GM18502 (cell line): ENCODE results near the gene RGP1.
A peak's percentile ranks its signal among the peaks of the same experiment; 100 is the strongest.

Experiments
- ATAC-seq: cut with Tn5 transposase; IDR thresholded peaks from one replicate; pipeline ENCODE4 v1.9.1; 2021; ENCODE audit warnings: mild to moderate bottlenecking; ENCODE audit not compliant: unreplicated experiment, poor library complexity

Gene RGP1

GRCh38 chr9:35740243-35740642 lies 8.8 kb upstream of the RGP1 start:
- ATAC-seq, result no peak

- no peak for ATAC-seq
Measured at GRCh38 chr9:35741740-35742139, 7.3 kb upstream of the RGP1 start.

GRCh38 chr9:35743452-35743851 lies 5.6 kb upstream of the RGP1 start:
- no peak for ATAC-seq

- ATAC-seq, result no peak
Measured at GRCh38 chr9:35743880-35744518, 5.1 kb upstream of the RGP1 start.

DNA sequence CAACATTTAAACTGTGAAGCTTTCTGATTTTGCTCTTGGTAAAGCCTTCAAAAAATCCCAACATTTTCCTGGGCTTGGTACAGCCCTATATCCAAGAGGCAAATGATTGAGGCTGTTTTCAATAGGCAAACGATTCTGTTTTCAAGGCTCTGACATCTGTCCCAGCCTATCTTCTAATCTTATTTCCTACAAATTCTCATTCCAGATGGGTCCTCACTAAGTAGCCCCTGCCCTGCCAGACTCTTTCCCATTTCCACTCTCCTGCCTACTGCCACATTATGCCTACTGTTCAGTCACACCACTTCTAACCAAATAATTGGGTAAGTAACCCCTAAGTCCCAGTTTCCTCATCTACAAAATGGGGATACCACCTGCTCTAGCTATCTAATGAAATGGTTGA lies 3.5 kb upstream of the RGP1 start:
- no peak for ATAC-seq

DNA sequence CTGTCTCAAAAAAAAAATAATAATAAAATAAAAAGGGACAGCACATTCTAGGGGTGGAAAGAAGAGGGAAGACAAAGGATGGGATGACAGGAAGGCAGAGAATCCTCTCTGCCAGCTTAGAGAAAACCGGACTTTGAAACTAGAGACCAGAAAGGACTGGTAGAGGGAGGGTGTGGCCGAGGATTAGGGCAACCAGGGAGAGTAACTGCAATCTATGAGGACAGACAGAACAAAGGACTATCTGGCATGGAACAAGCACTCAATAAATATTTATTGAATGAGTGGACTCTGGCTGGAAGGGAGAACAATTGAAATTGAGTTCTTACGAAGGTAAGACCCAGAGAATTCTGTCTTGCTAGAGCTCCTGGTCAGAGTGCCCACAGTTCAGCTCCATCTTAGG lies 2.5 kb upstream of the RGP1 start:
- no peak for ATAC-seq

DNA sequence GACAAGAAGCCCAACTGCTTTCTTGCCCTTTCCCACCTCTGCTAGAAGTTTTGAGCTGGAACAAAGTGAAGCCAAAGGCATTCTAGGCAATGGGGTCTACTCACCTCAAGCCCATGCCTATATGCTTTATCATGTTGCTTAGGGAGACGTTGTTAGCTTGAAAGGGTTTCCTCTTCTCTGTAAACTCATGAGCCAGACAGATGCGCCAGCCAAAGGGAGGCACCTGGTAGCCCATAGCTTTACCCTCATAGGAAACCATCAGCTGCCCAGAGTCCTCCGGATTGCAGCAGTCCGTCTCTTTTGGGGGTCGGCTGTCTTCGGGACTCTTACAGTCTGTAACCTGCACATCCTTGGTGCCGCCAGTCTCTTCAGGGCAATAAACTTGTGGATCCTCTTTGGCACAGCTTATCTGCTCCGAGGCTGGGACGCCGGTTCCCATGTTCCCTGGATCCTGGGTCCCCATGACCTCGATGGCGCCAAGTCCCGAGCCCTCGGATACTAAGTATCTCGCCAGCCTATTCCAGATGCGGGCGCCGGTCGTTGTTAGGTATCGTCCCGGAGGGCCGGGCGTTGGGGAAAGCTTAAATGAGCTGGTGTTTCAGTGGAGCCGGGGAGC lies 737 bp upstream of the RGP1 start:
- no peak for ATAC-seq

GRCh38 chr9:35749515-35750255 lies 598 bp downstream of the RGP1 start:
- peak; percentile 27 for ATAC-seq

DNA sequence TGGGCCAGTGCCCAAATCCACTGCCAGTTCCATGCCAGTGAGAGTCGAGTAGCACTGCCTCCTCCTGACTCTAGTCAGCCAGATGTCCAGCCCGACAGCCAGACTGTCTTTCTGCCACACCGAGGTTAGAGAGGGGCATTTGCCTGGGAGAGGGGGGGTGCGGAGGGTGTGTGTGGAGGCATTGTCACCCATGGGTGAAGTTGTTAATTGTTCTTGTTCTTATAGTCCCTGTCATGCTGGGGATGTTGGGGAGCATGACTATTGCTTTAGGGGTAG lies 1.1 kb downstream of the RGP1 start:
- no peak for ATAC-seq

GRCh38 chr9:35753466-35753865 lies 4.4 kb downstream of the RGP1 start:
- ATAC-seq, result no peak

DNA sequence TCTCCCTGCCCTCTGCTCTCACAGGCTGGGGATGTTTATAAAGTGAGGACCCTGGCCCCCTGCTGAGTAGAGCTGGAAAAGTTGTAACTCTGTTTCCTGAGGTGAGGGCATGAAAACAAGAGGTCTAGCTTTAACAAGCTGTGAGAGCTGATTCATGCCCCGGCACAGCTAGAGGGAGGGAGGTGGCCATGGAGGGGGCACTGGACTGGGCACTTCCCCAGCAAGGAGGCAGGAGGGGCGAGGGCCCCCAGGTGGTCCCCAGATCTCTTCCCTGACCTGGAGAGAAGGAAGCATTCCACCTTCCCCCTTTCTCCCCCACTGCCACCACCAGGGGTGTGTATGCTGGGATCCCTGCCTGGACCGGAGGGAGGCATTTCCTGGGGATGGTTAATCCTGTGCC lies 5.2 kb downstream of the RGP1 start, which contains the start of gene MSMP:
MSMP (minus strand) TSS at position 13 of the 400 bp plus-strand sequence. CDS start 147 bp downstream, outside the sequence.
- no peak for ATAC-seq

DNA sequence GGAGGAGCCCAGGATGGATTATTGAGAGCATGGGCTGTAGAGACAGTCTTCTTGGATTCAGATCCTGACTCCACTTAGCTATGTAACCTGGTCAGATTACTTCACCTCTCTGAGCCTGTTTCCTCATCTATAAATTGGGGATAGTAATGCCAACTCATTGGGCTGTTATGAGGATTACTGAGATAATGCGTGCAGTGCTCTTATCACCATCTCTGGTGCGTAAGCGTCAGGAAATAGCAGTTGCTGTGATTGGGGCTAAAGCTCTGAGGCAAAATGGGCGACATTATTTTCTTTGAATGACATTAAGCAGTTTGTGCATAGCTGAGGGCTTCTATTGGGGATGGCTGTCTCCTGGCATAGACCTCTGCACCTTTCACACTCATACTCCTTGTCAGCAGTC lies 6.0 kb downstream of the RGP1 start:
- no peak for ATAC-seq

DNA sequence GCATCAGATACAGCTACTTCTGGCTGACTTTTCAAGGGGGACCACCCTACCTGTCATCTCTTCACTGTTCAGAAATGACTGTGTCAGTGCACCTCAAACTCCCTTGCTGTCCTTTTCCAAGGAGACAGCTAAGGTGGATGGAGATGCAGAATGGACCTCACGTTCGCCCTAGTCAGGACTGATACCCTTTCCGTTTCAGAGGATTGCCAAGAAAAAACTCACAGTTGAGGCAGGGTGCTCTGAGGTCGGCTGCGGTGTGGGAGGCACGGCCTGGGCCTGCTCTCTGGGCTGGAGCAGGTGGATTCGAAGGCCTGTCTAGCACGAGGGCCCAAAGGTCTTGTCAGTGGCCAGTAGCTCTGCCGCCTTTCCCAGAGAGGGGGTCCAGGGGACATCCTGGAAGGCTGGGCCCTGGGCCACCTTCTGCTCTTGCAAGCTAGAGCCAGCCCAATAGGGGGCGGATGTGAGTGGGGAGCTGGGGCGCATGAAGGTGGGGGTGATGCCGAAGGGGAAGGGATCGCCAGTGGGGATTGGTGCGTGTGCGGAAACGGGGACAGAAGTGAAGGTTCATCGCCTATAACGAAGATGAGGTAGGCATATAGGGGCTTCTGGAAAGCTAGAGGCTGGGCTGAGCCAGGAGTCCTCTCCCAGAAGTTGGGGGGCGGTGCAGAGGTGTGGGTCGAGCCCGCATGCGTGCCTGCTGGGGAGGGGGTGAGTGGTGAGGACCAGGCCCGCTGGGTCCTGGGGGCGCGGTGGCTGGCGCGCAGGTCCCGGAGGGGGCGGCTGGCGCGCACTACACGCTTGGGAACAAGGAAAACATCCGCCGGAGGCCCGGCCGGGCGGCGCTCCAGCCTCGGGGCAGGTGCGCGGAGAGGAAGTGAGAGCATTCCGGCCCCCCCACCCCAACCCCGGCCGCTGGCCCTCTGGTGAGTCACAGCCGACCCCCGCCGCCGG lies 7.5 kb downstream of the RGP1 start:
- peak; percentile 63 for ATAC-seq

DNA sequence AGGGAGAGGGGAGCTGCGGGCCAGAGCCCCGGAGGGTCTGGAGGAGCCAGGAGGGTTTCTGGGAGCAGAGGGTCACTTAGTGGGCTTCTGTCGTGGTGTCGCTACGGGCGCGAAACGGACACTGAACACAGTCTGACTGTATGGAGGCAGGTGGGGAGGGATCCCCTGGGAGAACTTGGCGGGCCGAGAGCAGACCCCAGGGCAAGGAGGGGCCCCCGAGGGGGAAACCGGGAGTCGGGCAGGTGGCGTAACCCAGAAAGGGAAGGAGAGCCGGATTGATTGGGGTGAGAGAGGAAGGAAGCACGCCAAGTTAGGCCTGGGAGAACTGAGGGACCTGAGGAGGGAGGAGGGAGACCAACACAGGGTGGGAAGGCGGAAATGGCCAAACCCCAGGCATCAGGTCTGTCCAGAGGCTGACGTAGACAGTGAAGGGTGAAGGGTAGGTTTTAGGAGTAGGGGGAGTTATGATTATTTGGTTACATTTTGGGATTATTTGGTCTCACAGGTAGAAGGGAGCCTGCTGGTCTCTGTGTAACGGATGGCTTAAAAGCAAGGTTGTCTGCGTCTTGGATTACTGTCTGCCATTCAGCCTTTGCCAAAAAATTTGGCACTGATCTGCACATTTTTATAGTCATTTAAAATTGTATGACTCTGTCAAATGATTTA lies 8.3 kb downstream of the RGP1 start:
- ATAC-seq, result peak; percentile 55

GRCh38 chr9:35757892-35758275 lies 8.8 kb downstream of the RGP1 start:
- ATAC-seq, result no peak

GRCh38 chr9:35758475-35759050 lies 9.5 kb downstream of the RGP1 start:
- ATAC-seq, result no peak

DNA sequence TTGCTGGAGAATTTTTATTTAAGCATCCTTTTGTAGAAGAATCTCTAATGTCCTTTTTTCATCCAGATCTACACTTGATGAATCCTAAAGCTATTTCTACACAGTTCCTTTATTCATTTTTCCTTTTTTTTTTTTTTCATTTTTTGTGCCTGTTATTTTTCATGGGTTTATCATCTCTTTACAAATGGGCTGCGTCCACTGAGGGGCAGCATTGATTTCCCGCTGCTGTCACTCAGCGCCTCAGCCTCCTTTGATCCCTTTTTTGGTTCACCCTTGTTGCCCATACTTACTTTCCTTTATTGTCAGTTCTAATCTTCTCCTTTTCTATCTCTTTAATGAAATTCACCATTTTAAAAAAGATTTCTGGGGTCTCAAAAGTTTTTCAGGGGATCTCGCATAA lies 10.7 kb downstream of the RGP1 start:
- no peak for ATAC-seq

DNA sequence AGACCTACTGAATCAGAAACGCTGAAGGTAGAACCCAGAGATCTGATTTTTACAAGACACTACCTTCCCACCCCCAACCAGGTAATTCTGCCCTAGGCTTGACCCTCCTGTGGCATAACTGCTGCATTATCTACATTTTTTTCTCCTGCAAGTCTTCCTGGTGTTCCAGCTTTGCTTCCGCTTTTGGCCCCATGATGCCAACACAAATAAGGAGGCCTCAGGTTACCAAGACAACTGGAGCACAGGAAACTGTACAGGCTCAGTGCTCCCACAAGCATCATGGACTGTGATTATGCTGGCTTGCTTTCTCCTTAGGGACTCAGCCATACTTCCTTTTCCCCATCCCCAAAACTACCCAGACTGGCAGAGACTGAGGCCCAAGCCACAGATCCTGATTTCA lies 11.6 kb downstream of the RGP1 start:
- no peak for ATAC-seq

DNA sequence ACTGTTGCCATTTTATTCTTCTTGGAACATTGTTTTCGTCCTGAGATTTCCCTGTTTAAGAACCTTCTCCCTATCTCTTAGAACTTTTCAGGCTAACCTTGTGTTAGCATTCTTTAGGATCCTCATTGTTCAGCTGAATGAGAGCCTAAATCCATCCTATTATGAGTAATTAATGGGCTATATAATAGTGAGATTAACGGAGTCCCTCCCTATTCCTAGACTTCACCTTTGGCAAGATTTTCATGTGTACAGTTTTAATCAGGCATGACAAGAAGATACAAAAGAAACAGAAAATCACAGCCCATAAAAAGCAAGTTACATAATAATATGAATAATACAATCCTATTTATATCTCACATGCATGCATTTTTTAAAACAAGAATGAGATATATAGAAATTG lies 14.1 kb downstream of the RGP1 start:
- ATAC-seq, result no peak

DNA sequence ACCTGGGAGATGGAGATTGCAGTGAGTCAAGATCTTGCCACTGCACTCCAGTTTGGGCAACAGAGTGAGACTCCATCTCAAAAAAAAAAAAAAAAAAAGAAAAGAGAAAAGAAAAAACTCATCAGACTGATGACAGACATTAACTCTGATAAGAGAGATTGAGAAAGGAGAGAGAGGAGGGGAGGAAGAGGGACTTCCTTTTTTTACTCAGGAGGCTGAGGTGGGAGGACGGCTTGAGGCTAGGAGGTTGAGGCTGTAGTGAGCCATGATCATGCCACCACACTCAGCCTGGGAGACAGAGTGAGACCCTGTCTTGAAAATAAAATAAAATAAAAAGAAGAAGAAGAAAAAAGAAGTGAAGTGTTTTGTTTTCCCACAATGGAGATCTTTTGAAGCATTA lies 14.7 kb downstream of the RGP1 start:
- no peak for ATAC-seq
